ENCODE results near the gene GNB5.
A peak's percentile ranks its signal among the peaks of the same experiment; 100 is the strongest.

GNB5 gene

GRCh38 chr15:52164631-52165265 lies 26.4 kb downstream of the GNB5 start:
- DNase-seq: no peak

GRCh38 chr15:52163321-52164190 lies 27.6 kb downstream of the GNB5 start:
- DNase-seq: no peak

GRCh38 chr15:52162876-52163275 lies 28.3 kb downstream of the GNB5 start:
- DNase-seq: no peak

- DNase-seq: no peak
Measured at GRCh38 chr15:52162260-52162659, 28.9 kb downstream of the GNB5 start.

GRCh38 chr15:52161406-52161966 lies 29.7 kb downstream of the GNB5 start:
- DNase-seq: no peak

GRCh38 chr15:52159645-52160044 lies 31.5 kb downstream of the GNB5 start:
- no peak for DNase-seq

- DNase-seq: no peak
Measured at GRCh38 chr15:52158084-52158765, 33.0 kb downstream of the GNB5 start.

- no peak for DNase-seq
Measured at GRCh38 chr15:52155878-52156277, 35.3 kb downstream of the GNB5 start.

- peak in 1 of 2 donors; percentile 7 for DNase-seq
Measured at GRCh38 chr15:52154896-52155865, 36.0 kb downstream of the GNB5 start.

GRCh38 chr15:52153900-52154895 lies 37.0 kb downstream of the GNB5 start:
- no peak for DNase-seq

GRCh38 chr15:52151353-52151752 lies 39.8 kb downstream of the GNB5 start:
- no peak for DNase-seq

- DNase-seq: no peak
Measured at GRCh38 chr15:52150871-52151270, 40.3 kb downstream of the GNB5 start.

GRCh38 chr15:52150043-52150825 lies 41.0 kb downstream of the GNB5 start:
- DNase-seq: no peak

- DNase-seq: no peak
Measured at GRCh38 chr15:52148403-52148802, 42.8 kb downstream of the GNB5 start.

GRCh38 chr15:52146776-52147175 lies 44.4 kb downstream of the GNB5 start:
- DNase-seq: no peak

- no peak for DNase-seq
Measured at GRCh38 chr15:52146261-52146660, 44.9 kb downstream of the GNB5 start.

- DNase-seq: no peak
Measured at GRCh38 chr15:52144656-52145178, 46.5 kb downstream of the GNB5 start.

- no peak for DNase-seq
Measured at GRCh38 chr15:52143873-52144272, 47.3 kb downstream of the GNB5 start.

- no peak for DNase-seq
Measured at GRCh38 chr15:52140646-52141045, 50.5 kb downstream of the GNB5 start.

Measured in hippocampal formation (tissue), 2 donors.